Measurements from ENCODE around the gene TXNDC5. TPM values are rescaled to one million over a fixed set of nuclear protein-coding genes. Genes with fewer than 3 reads are reported as not detected.

TXNDC5 gene
- total RNA-seq, 2 experiments from 2014 or later: 312 to 319 TPM

GRCh38 chr6:7846966-7847818 lies 63.4 kb downstream of the TXNDC5 start:
- Histone ChIP-seq H3K4me3 (ENCODE audit: low read depth, low read length, poor library complexity, severe bottlenecking) (no peak overlapping the region), H2AFZ (ENCODE audit: low read length) (no peak overlapping the region), H3K36me3 (ENCODE audit: insufficient read depth, low read length) (no peaks in the 10 kb centered on the region), H3K4me1 (ENCODE audit: insufficient read depth, low read length, poor library complexity, severe bottlenecking) (no peaks in the 10 kb centered on the region), H3K27ac (ENCODE audit: low read depth, low read length, poor library complexity, severe bottlenecking) (no peak overlapping the region), H3K9me2 (ENCODE audit: insufficient read depth, low read length) (no peaks in the 10 kb centered on the region), H4K20me1 (ENCODE audit: insufficient read depth, low read length) (no peaks in the 10 kb centered on the region), H3K9me3 (ENCODE audit: low read length) (0 out of 2 replicates have a peak, but pooled peaks cover 8% of the 10 kb centered on the region), H3K4me2 (ENCODE audit: low read length) (no peak overlapping the region), H3K79me2 (ENCODE audit: insufficient read depth, low read depth, low read length) (no peaks in the 10 kb centered on the region)
- DNase-seq (ENCODE audit: low spot score): no peak
- TF ChIP-seq, protein P1, sequence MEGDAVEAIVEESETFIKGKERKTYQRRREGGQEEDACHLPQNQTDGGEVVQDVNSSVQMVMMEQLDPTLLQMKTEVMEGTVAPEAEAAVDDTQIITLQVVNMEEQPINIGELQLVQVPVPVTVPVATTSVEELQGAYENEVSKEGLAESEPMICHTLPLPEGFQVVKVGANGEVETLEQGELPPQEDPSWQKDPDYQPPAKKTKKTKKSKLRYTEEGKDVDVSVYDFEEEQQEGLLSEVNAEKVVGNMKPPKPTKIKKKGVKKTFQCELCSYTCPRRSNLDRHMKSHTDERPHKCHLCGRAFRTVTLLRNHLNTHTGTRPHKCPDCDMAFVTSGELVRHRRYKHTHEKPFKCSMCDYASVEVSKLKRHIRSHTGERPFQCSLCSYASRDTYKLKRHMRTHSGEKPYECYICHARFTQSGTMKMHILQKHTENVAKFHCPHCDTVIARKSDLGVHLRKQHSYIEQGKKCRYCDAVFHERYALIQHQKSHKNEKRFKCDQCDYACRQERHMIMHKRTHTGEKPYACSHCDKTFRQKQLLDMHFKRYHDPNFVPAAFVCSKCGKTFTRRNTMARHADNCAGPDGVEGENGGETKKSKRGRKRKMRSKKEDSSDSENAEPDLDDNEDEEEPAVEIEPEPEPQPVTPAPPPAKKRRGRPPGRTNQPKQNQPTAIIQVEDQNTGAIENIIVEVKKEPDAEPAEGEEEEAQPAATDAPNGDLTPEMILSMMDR (conservative IDR thresholded peaks at IDR 0.05; ENCODE audit: low read length): no peak
- TF ChIP-seq EZH2phosphoT487 (IDR thresholded peaks at IDR 0.05; ENCODE audit: borderline replicate concordance, low read depth, low read length): no peak
- ChIA-PET POLR2A (interaction anchor here (0.6 kb wide), 1 partner anchor 984 kb away, joined by 4 read pairs; no protein-coding TSS in a partner anchor), CTCF (ENCODE audit: unreplicated experiment) (no interaction called here)
- intact Hi-C loops (cut with micrococcal nuclease; ENCODE audit: unreplicated experiment): no loop called here
- BruUV-seq (replicated peaks): no TSS peak

- ChIA-PET CTCF (ENCODE audit: unreplicated experiment) (no interaction called here), POLR2A (interaction anchor here (0.7 to 1.5 kb wide), 3 partner anchors 11 to 292 kb away, joined by 3 to 6 read pairs (median 4); no protein-coding TSS in a partner anchor)
- Histone ChIP-seq H3K4me3 (ENCODE audit: low read depth, low read length, poor library complexity, severe bottlenecking) (no peak overlapping the region), H3K27ac (ENCODE audit: low read depth, low read length, poor library complexity, severe bottlenecking) (no peak overlapping the region), H3K36me3 (ENCODE audit: insufficient read depth, low read length) (no peaks in the 10 kb centered on the region), H3K9me3 (ENCODE audit: low read length) (no peaks in the 10 kb centered on the region), H3K9me2 (ENCODE audit: insufficient read depth, low read length) (no peaks in the 10 kb centered on the region), H2AFZ (ENCODE audit: low read length) (no peak overlapping the region), H3K4me1 (ENCODE audit: insufficient read depth, low read length, poor library complexity, severe bottlenecking) (no peaks in the 10 kb centered on the region), H4K20me1 (ENCODE audit: insufficient read depth, low read length) (no peaks in the 10 kb centered on the region), H3K4me2 (ENCODE audit: low read length) (no peak overlapping the region), H3K79me2 (ENCODE audit: insufficient read depth, low read depth, low read length) (no peaks in the 10 kb centered on the region)
- intact Hi-C loops (cut with micrococcal nuclease; ENCODE audit: unreplicated experiment): no loop called here
- BruUV-seq (replicated peaks): no TSS peak
- no peak for DNase-seq (ENCODE audit: low spot score)
- TF ChIP-seq, protein P1 (conservative IDR thresholded peaks at IDR 0.05; ENCODE audit: low read length): no peak
- no peak for TF ChIP-seq EZH2phosphoT487 (IDR thresholded peaks at IDR 0.05; ENCODE audit: borderline replicate concordance, low read depth, low read length)
Measured at GRCh38 chr6:7841781-7842468, 68.7 kb downstream of the TXNDC5 start.

Data from OCI-LY7 (cell line).